ENCODE data around the gene HIPK2.

Gene HIPK2

DNA sequence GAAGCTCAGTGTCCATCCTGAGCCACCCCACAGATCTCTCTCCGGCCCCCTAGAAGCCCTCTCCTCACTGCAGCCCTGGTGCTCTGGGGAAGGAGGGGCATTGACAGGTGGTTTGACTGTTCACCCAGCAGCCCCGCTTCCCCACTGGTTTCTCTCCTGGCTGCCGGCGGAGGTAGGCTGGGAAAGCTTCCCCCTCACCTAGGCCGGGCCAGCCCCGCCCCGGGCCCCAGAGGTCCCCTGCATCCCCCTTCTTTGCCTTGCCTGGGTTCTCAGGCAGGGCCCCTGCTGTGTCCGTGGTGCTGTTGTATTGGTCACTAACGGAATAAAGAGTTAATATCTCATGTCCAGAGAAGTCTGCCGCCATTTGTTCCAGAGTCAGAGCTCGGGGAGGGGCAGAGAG, 233.2 kb downstream of the HIPK2 start:
- DNase-seq, result no peak

DNA sequence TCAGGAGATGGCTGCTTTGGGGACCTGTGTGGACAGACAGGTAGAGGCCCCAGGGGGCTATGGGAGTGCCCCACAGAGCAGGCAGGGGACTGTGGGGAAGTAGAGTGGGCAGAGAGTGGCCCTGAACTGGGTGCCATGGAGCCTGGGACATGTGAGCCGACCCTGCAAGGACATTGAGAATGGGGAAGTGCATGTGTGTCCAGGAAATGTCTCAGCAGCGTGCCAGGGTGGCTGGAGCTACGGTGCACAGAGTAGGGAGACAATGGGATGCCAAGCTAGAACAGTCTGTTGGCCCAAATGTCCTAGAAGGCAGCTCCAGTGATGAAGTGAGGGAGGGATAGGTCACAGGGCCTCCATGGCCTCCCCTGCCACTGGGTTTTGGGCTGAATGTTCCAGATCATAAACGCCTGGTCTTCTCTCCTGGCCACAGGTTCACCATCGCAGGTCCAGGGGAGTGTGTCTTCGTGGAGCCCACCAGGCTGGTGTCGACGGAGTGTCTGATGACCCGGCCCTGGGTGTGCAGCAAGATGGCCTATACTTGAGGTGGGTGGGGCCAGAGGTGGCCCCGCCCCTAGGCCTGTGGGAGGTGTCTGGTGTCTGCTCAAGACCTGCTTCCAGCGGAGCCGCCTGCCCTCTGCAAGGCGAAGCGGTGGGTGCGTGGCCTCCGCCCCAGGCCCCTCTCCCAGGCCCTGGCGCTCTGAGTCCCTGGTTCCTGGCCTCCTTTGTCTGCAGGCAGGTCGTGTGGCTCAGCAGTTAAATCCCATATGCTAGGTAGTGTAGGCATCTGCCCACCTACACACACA, 233.8 kb downstream of the HIPK2 start:
- no peak for DNase-seq

DNA sequence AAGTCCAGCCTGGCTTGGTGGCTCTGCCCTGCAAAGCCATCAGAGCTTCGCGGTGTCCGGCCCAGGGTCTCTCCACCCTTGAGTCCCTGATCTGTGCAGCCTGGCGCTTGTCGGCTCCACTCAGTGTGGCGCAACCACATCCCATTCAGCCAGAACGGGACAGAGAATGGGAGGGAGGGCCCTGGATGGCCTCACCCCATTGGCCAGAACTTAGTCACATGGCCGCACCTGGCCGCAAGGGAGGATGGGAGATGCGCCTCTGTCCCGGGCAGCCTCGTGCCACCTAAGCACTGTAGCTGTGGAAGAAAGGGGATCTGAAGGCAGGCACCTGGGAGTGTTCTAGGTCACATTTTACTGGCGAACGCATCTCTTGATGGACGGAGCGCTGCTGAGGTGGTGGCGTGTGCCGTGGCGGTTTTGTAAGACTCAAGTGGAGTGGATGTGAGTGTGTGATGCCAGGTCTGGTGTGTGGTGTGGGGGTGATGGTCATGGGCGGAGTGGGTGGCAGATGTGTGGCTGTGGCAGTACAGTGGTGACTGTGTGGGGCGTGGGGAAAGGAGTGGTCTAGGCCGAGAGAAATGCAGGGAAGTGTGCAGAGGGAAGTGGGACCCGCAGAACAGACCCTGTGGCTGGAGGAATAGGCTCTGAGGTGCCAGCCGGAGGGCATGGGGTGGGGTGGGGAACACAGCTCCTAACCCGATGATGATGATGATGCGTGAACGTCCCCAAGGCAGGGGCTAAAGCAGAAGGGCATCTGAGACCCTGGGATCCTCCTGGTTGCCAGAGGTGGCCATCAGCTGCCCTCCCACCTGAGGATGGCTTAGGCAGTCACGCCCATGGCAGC, 235.3 kb downstream of the HIPK2 start:
- no peak for DNase-seq

DNA sequence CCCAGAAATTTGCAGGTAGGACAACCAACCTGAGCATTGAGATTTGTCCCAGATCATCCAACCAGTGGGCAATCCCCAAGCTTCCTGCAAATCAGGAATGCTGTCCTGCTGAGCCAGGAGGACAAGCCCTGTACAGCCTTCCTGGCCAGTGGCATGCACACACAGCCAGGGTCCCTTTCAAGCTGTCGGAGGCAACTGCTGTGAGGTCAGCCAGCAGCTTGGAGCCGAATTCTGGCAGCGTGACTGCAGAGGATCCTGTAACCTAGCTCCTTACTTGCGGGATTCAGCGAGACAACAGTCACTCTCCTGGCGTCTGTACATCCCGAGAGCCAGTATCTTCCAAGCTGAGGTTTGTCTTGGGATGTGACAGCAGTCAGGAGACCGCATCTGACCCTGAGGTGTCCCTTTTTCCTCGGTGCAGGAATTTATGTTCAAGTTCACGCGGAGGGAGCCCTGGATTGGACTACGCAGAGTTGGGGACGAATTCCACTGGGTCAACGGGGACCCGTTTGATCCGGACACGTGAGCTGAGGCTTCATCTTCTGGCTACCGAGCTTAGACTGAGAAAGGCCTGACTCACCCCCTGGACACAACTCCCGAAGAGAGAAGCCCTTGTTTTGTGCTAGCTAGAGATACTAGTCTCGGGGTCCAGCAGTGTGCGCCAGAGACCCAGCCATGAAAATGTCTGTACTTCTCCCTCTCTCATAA, 236.0 kb downstream of the HIPK2 start:
- DNase-seq, result no peak

DNA sequence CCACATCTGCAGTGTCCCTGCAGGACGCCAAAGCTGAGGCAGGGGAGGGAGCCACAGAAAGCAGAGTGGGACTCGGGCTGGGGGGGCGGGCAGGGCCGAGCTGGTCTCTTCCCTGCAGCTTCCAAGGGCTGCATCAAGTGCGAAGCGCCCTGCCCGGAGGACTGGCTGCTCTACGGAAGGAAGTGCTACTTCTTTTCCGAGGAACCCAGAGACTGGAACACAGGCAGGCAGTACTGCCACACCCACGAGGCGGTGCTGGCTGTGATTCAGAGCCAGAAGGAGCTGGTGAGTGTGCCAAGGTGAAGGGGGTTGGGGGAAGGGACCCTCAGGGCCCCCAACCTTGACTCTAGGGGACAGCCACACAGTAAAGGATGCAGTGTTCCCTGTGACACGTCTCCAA, 237.6 kb downstream of the HIPK2 start:
- no peak for DNase-seq

DNA sequence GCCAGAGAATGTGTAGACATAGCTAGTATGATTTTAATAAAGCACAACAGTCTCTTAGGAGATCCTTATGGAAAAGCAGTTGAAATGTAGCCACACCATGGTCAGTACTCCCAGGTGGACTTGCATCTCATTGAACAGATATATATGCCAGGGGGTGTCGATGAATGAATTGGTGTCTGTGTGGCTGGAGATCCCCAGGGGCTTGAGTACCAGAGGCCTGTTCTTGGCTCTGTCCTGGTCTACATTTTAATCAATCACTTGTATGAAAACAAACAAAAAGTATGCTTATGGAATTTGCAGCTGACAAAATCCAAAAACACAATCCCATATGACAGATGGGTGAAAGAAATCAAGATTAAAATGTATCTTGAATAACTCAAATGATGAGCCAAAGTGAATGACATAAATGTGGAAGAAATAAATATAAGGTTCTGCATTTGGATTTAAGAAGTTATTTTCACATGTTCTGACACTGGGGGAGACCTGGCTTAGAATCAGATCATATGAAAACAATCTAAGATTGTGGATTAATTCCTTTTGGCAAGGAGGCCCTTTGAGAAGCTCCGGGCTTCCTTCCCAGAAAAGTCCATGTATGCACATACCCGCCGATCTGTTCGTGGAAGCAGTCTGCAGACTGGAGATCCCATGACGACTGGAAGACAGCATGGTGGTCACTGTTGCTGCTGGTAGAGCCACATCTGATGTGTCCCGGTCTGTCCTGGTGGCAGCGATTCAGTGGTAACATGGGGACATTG, 238.7 kb downstream of the HIPK2 start:
- no peak for DNase-seq

DNA sequence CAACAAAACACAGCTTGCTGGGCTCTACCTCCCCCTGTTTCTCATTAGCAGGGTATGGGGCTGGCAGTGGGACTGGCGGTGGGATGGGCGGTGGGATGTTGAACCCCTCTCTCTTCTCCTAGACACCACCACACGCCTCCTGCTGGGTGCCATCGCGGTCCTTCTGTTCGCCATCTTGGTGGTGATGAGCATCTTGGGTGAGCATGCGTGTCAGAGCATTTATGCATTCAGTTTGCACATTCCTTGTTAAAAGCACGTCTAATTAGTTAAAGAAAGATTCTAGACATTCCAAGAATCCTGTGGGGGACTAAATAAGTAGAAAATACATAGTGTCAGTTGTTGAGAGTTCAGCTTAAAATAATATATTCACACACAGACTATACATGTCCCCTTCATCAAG, 241.6 kb downstream of the HIPK2 start:
- no peak for DNase-seq

DNA sequence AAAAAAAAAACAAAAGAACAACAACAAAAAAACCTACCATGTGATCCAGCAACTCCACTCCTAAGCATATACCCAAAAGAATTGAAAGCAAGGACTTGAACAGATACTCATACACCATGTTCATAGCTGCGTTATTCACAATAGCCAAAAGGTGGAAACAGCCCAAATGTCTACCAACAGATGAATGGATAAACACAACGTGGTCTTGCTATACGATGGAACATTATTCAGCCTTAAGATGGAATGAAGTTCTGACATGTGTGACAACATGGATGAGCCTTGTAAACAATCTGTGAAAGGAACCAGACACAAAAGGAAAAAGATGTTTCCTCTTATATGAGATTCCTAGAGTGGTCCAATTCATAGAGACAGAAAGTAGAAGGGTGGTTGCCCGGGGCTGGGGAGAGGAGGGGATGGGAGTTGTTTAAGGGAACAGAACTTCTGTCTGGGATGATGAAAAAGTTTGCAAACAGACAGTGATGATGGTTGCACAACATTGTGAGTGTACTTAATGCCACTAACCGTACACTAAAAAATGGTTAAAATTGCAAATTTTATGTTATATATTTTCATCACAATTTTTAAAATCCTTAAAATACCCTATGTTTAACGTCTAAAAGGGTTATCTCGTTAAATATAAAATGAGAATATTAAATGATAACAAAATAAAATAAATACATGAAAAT, 242.7 kb downstream of the HIPK2 start:
- no peak for DNase-seq

DNA sequence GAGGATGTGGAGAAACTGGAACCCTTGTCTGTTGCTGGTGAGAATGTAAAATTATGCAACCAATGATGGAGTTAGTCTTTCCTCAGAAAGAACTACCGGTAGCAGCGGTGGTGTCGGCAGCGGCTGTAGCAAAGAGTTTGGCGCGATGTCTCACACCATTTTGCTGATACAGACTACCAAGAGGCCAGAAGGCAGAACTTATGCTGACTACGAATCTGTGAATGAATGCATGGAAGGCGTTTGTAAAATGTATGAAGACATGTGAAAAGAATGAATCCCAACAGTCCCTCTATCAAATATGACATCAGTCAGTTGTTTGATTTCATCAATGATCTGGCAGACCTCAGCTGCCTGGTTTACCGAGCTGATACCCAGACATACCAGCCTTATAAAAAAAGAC, 243.7 kb downstream of the HIPK2 start:
- no peak for DNase-seq

DNA sequence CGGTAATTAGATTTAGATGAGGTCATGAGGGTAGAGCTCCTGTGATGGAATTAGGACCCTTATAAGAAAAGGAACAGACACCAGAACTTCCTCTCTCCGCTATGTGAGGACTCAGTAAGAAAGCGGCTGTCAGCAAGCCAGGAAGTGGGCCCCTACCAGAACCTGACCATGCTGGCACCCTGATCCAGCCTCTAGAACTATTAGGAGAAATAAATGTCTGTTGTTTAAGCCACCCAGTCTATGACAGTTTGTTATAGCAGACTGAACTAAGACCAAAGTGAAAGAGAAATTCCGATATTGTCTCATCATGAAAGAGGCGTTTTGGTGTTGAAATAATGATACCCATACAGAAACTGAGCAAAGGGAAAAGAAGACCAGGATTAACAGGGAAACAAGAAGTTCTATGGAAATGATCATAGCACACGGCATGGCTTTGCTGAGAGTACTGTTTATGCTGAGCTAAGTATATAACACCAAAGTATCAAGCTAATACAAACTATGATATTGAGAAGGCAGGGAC, 245.1 kb downstream of the HIPK2 start:
- DNase-seq, result no peak

DNA sequence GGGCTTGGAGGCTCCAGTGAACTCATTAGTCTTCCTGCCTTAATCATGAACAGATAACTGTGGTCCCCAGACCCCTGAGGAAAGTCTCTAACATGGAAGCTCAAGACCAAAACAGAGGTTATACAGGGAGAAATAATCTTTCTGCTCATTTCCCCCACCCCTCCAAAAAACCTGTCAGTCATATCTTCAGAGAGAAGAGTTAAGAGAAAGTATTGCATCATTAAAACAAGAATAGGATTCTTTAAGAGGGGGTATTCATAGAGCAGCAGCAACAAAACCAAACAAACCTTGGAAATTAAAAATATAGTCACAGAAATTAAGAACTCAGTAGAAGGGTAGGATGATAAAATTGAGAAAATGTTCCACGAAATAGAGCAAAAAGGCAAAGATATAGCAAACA, 246.7 kb downstream of the HIPK2 start:
- DNase-seq, result no peak

DNA sequence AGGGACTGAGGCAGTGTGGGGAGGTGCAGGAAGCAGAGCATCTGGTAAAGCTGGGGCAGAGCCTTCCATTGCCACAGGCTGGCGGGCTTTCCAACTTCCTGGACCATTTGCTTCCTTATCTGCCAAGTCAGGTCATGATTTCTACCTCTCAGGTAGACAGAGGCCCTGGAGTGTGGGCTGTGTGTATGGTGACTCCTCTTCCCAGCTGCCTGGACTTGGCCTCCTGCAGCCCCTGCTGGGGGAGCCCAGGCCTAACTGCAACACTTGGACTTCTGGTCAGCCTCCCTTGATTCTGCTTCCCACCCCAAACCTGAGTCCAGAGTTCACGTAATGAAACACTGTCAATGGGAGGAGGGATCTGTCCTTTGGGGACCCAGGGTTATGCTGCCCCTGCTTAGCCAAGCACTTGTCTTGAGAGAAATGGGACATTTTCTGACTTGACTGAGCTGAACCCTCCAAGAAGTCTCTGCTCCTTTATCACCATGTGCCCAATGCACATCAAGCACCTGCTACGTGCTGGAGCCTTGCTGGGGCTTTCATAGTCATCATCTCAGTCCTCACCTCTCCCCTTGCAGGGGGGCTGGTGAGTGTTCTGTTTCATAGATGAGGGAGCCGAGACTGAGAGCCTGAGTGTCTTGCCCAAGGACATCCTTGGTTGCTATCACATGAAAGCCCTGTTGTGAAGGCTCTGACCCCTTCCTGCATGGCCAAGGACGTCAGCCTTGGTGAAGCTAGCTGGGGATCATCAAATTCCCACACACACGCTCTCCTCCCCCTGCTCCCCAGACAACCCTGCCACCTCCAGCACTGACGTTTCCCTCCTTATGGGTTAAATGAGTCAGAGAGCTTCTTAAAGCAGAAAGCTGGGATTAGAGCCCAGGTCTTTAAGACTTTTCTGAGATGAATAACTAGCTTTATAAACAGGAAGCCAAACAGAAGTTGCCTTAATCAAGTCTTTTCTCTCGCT, 250.9 kb downstream of the HIPK2 start:
- DNase-seq, result no peak

DNA sequence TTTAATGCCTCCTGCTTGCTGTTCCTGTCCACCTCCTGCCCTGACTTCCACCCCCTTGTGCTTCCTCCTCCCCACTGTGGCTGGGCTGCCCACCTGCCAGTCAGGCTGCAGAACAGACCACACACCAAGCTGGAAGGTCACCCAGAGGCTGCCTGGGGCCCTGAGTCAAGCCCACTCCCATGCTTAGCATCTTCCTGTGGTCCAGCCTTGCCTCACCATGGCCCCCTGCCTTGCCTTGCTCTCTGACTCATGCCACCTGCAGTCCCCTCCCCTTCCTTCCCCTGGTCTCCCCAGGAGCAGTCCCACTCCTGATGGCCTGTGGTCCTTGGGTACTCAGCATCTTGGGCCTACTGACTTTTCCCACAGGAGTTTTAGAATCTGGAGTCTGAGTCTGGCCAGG, 252.0 kb downstream of the HIPK2 start:
- DNase-seq, result no peak

DNA sequence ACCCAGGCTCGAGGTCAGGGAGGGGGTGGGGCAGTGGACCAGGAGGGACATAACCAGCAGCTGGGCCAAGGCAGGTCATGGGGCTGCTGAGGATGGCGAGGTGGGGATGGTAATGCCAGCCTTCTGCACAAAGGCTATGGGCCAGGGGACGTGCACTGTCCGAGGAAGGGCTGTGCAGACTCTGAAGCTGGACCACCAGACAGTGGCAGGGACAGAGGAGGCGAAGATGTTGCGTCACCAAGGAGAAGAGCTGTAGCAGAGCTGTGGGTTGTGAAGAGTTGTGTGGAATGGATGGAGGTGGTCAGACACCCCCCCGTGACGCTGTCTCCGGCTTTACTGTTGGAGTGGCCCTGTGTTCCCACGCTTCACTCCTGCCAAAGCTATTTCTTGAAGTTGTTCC, 252.6 kb downstream of the HIPK2 start:
- no peak for DNase-seq

DNA sequence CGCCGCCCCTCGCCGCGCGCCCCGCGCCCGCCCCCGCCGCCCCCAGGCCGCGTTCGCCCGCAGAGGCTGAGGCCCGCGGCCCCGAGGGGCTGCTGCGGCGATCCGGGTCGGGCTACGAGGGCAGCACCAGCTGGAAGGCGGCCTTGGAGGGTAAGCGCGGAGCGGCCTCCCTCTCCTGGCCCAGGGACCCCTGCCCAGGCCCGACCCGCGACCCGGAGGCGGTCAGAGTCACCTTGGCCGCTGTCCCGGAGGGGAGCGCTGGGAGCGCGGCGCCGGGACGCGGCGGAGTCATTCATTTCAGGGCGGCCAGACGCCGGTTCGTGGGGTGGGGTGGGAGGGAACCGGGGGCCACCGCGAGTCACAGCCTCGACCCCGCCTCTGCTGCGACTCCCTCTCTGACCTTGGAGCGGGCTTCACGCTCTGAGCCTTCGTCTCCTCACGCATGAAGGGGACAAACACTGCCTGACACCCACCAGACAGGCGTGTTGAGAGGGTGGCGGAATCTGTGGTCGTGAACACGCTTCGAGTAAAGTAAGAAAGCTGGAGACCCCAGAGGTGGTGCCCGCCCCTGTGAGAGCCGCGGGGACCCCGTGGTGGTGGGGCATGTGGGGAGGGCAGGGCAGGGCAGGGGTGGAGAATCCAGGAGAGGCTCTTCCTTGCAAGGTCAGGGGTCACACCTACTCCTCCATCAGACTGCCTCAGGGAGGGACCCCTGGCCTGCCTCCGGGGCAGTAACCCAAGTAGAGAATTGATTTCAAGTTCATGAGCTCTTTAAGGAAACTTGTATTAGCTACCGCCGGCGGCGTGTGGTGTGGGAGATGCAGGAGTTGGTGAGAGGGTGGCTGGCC, 253.6 kb downstream of the HIPK2 start:
- DNase-seq, result no peak

DNA sequence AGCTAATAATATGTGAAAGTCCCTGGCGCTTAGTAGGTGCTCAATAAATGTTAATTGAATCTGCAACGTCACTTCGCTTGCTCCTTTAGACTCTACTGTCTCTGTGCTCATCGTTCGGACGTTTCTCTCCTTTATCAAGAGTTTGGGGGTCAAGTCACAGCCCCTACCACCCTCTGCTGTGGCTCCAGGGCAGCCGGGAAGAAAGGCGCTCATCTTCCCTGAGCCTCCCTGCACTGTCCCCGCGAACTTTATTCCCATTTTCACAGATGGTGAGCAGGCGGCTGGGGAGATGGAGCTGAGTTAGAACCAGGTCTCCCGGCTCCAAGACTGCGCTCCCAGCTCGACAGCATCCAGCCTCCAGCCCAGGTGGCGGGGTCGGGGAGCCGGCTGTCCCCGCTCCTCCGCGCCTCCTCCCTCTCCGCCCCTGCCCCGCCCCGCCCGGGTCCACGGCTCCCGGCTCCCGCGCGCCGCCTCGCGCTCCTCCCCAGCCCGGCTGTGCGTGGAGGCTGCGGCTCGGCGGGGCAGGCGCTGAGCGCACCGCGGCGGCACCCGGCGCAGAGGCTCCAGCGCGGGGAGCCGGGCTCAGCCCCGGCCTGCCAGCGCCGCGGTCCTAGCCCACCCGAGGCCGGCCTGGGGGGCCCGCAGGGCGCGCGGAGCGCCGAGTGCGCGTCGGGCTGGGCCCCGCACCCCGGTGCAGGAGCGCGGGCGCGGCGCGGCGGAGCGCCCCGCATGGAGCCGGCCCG, 254.4 kb downstream of the HIPK2 start, which contains the start of gene CLEC2L:
Gene CLEC2L (plus strand): TSS at position 487 of the 743 bp plus-strand sequence. CDS start 243 bp downstream, at position 730.
- DNase-seq, result peak in 5 of 56 donors; percentile 7 to 34 (median 19)

DNA sequence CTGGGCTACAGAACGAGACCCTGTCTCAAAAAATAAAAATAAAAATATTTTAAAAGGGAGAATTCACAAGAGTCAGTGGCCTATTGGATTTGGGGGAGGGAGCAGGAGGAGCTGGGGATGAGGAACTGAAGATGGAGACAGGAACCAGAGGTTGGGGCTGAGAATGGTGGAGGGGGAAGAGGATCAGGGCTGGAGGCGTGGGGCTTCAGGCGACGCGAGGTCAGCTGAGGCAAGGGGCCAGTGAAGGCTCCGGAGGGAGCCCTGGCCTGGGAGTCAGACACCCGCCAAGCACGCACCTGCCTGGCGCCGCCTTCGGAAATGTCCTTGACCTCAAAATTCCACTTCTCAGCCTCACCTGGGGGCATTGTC, 255.0 kb downstream of the HIPK2 start:
- DNase-seq, result no peak

All from amygdala (tissue), 56 donors.